Gastroesophageal sphincter (tissue), 3 donors: Measurements from ENCODE around the gene PLPP3.

Source experiments
- CTCF ChIP-seq, 4 experiments: fragments of 200-600 bp in 2 of 4; fragments of 450-650 bp in 2 of 4; sonication (generic) in 1 of 4; IDR thresholded peaks; one replicate each; pipeline ENCODE4 v1.5.1; 2017 to 2019; ENCODE audit warnings: antibody characterized with exemption in 4 of 4, mild to moderate bottlenecking in 2 of 4, moderate library complexity in 2 of 4
- POLR2AphosphoS5 ChIP-seq: sonication (generic); formaldehyde crosslinking; IDR thresholded peaks from one replicate; pipeline ENCODE4 v1.6.1; 2017; ENCODE audit warnings: antibody characterized with exemption

GRCh38 chr1:56506951-56507491 lies 72.3 kb downstream of the PLPP3 start:
- TF ChIP-seq CTCF (IDR thresholded peaks at IDR 0.05) (no peak), POLR2AphosphoS5 (no peak)
